GM12874 (cell line): ENCODE measurements around the gene SPATA32.

Experiments used
- CTCF ChIP-seq: IDR thresholded peaks from 2 replicates; pipeline ENCODE4 v1.5.1; 2011; ENCODE audit warnings: low read depth, mild to moderate bottlenecking, control low read depth, low read length, moderate library complexity; ENCODE audit not compliant: insufficient read depth

Gene SPATA32

GRCh38 chr17:45221081-45222013 lies 40.5 kb downstream of the SPATA32 start, which contains the start of gene FMNL1:
FMNL1 (plus strand) TSS chr17:45221885; CDS start chr17:45222125, 240 bp downstream.
- TF ChIP-seq CTCF = no peak

- no peak for TF ChIP-seq CTCF
These were observed 41.8 kb downstream of the SPATA32 start for GRCh38 chr17:45220079-45220478.

- TF ChIP-seq CTCF = peak; percentile 89
These were observed 42.8 kb downstream of the SPATA32 start for GRCh38 chr17:45218895-45219661.
